ENCODE results near the gene NAGLU.
A peak's percentile ranks its signal among the peaks of the same experiment; 100 is the strongest.
"Not testable (repeated sequence)": the region's sequence is repeated elsewhere in the genome, so short reads cannot be mapped to it uniquely, and the experiment has no call there.

NAGLU gene

DNA sequence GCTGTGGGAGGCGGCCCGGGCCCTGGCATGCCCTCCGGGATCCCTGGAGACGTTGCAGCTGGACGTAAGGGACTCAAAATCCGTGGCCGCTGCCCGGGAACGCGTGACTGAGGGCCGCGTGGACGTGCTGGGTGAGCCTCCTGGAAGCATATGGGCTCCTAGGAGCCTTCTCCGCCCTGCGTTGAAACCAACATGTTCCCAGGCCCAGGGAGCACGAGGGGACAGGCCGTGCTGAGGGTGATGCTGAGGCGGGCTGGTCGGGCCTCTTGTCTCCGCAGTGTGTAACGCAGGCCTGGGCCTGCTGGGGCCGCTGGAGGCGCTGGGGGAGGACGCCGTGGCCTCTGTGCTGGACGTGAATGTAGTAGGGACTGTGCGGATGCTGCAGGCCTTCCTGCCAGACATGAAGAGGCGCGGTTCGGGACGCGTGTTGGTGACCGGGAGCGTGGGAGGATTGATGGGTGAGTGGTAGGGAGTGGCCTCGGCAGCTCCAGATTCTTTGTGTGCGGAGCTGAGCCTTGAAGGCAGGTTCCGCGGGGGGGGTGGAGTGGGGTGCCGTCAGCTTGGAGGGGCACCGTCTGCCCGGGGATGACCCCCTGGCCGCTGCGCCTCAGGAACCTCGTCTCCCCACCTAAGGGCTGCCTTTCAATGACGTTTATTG lies 17.2 kb downstream of the NAGLU start:
- DNase-seq (ENCODE audit: low read depth), result peak; percentile 50

DNA sequence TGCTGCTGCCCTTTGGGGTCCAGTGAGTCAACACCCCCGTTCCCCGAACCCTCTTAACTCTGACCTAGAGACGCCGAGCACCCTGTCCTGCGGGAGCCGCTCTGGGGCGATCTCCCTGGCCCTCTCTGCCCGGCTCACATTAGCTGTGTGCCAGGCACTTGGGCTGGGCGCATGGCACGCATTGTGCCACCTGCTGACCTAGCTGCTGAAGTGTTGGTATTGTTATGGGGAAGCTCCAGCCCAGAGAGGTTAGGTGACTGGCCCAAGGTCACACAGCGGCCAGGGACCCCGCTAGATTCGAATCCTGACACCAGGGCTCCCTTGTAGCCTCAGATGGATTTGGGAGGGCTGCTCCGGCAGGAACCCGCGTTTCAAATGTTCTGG lies 17.8 kb downstream of the NAGLU start:
- TF ChIP-seq, protein P1, sequence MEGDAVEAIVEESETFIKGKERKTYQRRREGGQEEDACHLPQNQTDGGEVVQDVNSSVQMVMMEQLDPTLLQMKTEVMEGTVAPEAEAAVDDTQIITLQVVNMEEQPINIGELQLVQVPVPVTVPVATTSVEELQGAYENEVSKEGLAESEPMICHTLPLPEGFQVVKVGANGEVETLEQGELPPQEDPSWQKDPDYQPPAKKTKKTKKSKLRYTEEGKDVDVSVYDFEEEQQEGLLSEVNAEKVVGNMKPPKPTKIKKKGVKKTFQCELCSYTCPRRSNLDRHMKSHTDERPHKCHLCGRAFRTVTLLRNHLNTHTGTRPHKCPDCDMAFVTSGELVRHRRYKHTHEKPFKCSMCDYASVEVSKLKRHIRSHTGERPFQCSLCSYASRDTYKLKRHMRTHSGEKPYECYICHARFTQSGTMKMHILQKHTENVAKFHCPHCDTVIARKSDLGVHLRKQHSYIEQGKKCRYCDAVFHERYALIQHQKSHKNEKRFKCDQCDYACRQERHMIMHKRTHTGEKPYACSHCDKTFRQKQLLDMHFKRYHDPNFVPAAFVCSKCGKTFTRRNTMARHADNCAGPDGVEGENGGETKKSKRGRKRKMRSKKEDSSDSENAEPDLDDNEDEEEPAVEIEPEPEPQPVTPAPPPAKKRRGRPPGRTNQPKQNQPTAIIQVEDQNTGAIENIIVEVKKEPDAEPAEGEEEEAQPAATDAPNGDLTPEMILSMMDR (IDR thresholded peaks at IDR 0.05; ENCODE audit: low read length, missing control alignments), result no peak
- DNase-seq (ENCODE audit: low read depth), result no peak
- peak overlapping the region; percentile 81 for H3K4me3 ChIP-seq (replicated peaks; ENCODE audit: low read depth, low read length)

More for the DNA sequence above, 17.2 kb downstream of the NAGLU start:
- H3K4me3 ChIP-seq (replicated peaks; ENCODE audit: low read depth, low read length), result peak overlapping the region; percentile 81
- TF ChIP-seq, protein P1 (IDR thresholded peaks at IDR 0.05; ENCODE audit: low read length, missing control alignments), result no peak

DNA sequence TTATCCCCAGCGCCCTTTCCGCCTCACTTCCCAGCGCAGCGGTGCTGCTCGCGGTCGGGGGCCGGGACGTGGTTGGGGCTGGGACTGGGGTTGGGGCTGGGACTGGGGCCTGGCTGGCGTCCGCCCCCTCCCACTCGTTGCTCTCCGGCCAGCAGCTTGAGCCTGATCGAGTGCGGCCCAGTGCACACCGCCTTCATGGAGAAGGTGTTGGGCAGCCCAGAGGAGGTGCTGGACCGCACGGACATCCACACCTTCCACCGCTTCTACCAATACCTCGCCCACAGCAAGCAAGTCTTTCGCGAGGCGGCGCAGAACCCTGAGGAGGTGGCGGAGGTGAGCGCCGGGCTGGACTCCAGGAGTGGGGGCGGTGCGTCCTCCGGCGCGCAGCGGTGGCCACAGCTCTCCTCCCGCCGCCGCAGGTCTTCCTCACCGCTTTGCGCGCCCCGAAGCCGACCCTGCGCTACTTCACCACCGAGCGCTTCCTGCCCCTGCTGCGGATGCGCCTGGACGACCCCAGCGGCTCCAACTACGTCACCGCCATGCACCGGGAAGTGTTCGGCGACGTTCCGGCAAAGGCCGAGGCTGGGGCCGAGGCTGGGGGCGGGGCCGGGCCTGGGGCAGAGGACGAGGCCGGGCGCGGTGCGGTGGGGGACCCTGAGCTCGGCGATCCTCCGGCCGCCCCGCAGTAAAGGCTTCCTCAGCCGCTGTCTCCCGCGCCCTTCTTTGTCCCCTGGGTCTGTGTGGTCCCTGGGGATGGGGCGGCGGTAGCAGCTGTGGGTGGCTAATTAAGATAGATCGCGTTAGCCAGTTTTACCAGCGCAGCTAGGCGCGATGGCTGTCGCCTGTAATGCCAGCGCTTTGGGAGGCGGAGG lies 18.4 kb downstream of the NAGLU start:
- peak overlapping the region; percentile 81 for H3K4me3 ChIP-seq (replicated peaks; ENCODE audit: low read depth, low read length)
- TF ChIP-seq, protein P1 (IDR thresholded peaks at IDR 0.05; ENCODE audit: low read length, missing control alignments), result no peak
- peak; percentile 76 for DNase-seq (ENCODE audit: low read depth)

DNA sequence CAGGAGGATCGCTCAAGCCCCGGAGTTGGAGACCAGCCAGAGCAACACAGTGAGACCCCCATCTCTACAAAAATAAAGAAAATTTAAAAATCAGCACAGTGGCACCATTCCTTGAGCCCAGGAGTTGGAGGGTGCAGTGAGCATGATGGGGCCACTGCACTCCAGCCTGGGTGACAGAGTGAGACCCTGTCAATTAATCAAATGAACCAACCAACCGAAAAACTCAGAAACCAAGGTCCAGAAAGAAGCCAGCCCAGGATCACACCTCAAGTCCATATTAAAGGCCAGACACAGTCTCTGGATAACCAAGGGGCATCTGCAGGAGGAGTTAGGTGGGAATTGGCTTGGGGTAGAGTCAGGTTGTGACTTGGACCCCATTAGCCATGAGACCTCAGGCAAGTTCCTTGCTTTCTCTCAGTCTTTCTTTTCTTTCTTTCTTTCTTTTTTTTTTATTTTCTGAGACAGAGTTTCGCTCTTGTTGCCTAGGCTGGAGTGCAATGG lies 19.1 kb downstream of the NAGLU start:
- DNase-seq (ENCODE audit: low read depth), result no peak
- TF ChIP-seq, protein P1 (IDR thresholded peaks at IDR 0.05; ENCODE audit: low read length, missing control alignments), result no peak
- H3K4me3 ChIP-seq (replicated peaks; ENCODE audit: low read depth, low read length), result peak overlapping the region; percentile 81

DNA sequence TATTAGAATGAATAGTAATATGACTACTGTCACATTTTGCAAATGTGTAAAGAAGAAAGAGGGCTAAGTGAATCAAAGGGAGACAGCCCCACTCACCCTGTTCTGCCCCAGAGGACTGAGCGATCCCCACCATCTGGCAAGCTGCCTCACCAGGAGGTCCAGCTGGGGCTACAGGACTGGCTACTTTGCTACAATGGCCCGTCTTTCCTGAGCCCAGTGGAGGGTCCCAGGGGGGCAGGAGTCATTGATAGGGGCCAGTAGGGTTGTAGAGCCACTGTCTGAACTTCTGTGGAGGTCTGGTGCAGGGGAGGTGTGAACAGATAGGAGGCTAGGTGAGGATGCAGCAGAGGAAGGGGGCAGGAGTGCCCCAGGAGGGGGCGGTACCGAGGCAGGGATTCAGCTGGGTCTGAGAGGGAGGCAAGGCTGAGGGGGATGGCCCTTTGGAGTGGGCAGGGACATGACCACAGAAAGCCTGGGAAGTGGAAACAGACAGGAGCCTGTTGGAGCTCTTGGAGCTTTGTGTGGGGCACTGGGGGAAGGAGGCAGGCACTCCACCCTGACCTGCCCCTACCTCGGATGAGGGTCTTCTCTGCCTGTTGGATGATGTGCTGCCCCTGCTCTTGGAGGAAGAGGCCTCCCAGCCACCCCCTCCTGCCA lies 20.0 kb downstream of the NAGLU start:
- TF ChIP-seq, protein P1 (IDR thresholded peaks at IDR 0.05; ENCODE audit: low read length, missing control alignments), result peak; percentile 4
- not testable (repeated sequence) for H3K4me3 ChIP-seq (replicated peaks; ENCODE audit: low read depth, low read length); DNase-seq (ENCODE audit: low read depth)

DNA sequence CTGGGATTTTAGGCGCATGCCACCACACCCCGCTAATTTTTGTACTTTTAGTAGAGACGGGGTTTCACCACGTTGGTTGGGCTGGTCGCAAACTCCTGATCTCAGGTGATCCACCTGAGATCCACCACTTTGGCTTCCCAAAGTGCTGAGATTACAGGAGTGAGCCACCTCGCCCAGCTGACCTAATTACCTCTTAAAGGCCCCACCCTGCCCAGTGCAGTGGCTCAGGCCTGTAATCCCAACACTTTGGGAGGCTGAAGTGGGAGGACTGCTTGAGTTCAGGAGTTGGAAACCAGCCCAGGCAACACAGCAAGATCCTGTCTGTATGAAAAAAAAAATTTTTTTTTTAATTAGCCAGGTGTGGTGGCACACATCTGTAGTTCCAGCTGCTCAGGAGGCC lies 23.0 kb downstream of the NAGLU start:
- no peak for DNase-seq (ENCODE audit: low read depth)
- no peak overlapping the region for H3K4me3 ChIP-seq (replicated peaks; ENCODE audit: low read depth, low read length)
- TF ChIP-seq, protein P1 (IDR thresholded peaks at IDR 0.05; ENCODE audit: low read length, missing control alignments), result no peak

Data from fibroblast of pulmonary artery (primary cell).